SU-DHL-6 (cell line): Measurements from ENCODE around the gene EED.

ENCODE experiments used
- CTCF ChIP-seq: fragments of 200-600 bp; sonication (generic); IDR thresholded peaks from one replicate; pipeline ENCODE4 v1.5.1; 2017; ENCODE audit warnings: antibody characterized with exemption, mild to moderate bottlenecking, low read length, moderate library complexity; ENCODE audit not compliant: insufficient read depth, poor library complexity, severe bottlenecking
- EZH2phosphoT487 ChIP-seq: fragments of 200-600 bp; sonication (generic), shearing (Covaris generic); conservative IDR thresholded peaks from 2 replicates; pipeline ENCODE4 v1.6.1; 2018; ENCODE audit warnings: mild to moderate bottlenecking, antibody characterized with exemption, low read length, moderate library complexity, mixed read lengths

GRCh38 chr11:86211619-86212018 lies 32.9 kb upstream of the EED start:
- no peak for TF ChIP-seq CTCF
- no peak for TF ChIP-seq EZH2phosphoT487
